Nephron progenitor cell (in vitro differentiated cells): ENCODE data around the gene SDR39U1.
"Not testable (repeated sequence)": the region's sequence is repeated elsewhere in the genome, so short reads cannot be mapped to it uniquely, and the experiment has no call there.

ENCODE experiments used
- DNase-seq: peaks from one replicate; pipeline ENCODE4 v3.0.0; 2021
- H3K27ac Mint-ChIP-seq: 2 replicates; pipeline ENCODE4 v1.8.0; 2021; ENCODE audit warnings: mild to moderate bottlenecking, moderate library complexity, mixed read lengths
- H3K27me3 Mint-ChIP-seq: 2 replicates; pipeline ENCODE4 v1.8.0; 2021; ENCODE audit warnings: mild to moderate bottlenecking, low read depth, mixed read lengths; ENCODE audit not compliant: poor library complexity
- H3K36me3 Mint-ChIP-seq: 2 replicates; pipeline ENCODE4 v1.8.0; 2021; ENCODE audit warnings: low read depth, mixed read lengths
- H3K4me1 Mint-ChIP-seq: 2 replicates; pipeline ENCODE4 v1.8.0; 2021; ENCODE audit warnings: mixed read lengths
- H3K4me3 Mint-ChIP-seq: 2 replicates; pipeline ENCODE4 v1.8.0; 2021; ENCODE audit warnings: mild to moderate bottlenecking, moderate library complexity, mixed read lengths
- H3K9me3 Mint-ChIP-seq: 2 replicates; pipeline ENCODE4 v1.8.0; 2021; ENCODE audit warnings: mild to moderate bottlenecking, moderate library complexity, mixed read lengths
- TF ChIP-seq, protein P1 (sequence below): fragments of 200-600 bp; sonication (generic); IDR thresholded peaks from 2 replicates; pipeline ENCODE4 v1.5.0; 2021; ENCODE audit warnings: antibody characterized with exemption

The SDR39U1 gene

DNA sequence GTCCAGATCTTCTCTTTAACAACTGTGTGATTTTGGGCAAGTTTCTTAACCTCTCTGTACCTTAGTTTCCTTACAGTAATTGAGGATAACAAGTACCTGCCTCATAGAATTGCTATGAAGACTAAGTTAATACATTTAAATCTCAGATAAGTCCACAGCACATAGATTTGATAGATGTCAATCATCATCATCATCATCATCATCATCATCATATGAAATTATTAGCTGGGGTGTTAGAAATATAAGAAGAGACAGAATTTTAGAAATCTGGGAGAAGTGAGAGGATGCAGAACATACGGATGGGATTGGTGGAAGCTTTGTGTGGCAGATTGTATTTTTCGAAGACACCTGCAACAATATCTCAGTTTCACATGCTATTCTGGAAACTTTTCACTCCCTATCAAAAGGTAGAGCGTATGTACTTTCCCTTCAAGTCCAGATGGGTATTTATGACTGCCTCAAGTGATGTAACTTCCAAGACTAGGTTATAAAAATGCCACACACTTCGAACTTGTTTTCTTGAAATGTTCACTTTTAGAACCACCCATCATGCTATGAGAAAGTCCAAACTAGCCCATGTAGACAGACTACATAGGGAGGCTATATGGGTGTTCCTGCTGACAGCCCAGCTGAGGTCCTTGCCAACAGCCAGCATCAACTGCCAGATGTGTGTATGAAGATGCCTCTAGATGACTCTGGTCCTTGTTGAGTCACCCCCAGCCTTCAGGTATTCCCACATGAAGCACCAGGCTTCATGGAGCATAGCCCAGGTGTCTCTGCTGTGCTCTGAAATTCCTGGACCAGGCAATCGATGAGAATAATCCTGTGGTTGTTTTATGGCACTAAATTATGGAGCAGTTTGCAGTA, 20.7 kb upstream of the SDR39U1 start:
- Mint-ChIP-seq H3K4me1 (no peaks in the 10 kb centered on the region), H3K9me3 (no peaks in the 10 kb centered on the region), H3K36me3 (peaks cover 23% of the 10 kb centered on the region), H3K27ac (no peak overlapping the region), H3K27me3 (peaks cover 5% of the 10 kb centered on the region), H3K4me3 (no peak overlapping the region)
- TF ChIP-seq, protein P1, sequence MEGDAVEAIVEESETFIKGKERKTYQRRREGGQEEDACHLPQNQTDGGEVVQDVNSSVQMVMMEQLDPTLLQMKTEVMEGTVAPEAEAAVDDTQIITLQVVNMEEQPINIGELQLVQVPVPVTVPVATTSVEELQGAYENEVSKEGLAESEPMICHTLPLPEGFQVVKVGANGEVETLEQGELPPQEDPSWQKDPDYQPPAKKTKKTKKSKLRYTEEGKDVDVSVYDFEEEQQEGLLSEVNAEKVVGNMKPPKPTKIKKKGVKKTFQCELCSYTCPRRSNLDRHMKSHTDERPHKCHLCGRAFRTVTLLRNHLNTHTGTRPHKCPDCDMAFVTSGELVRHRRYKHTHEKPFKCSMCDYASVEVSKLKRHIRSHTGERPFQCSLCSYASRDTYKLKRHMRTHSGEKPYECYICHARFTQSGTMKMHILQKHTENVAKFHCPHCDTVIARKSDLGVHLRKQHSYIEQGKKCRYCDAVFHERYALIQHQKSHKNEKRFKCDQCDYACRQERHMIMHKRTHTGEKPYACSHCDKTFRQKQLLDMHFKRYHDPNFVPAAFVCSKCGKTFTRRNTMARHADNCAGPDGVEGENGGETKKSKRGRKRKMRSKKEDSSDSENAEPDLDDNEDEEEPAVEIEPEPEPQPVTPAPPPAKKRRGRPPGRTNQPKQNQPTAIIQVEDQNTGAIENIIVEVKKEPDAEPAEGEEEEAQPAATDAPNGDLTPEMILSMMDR: no peak
- DNase-seq: no peak

DNA sequence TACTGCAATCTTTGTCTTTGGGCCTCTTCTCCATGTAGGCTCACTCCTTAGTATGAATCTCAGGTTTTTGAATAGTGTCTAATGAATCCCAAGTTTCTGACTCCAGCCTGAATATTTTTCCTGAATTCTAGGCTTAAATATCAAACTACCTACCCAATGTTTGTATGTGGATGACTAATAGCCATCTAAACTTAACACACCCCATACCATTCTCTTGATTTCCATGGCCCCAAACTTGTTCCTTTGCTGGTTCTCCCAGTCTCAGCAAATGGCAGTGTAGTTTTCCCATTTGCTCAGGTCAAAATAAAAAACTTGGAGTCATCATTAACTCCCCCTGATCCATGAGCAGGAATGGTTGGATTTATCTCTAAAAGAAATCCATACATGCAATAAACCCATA, 18.8 kb upstream of the SDR39U1 start:
- peaks cover 42% of the 10 kb centered on the region for H3K36me3 Mint-ChIP-seq
- TF ChIP-seq, protein P1: no peak
- no peak overlapping the region for H3K4me3 Mint-ChIP-seq
- no peaks in the 10 kb centered on the region for H3K4me1 Mint-ChIP-seq
- H3K9me3 Mint-ChIP-seq: peaks cover 3% of the 10 kb centered on the region
- no peak overlapping the region for H3K27ac Mint-ChIP-seq
- no peak for DNase-seq
- H3K27me3 Mint-ChIP-seq: peaks cover 5% of the 10 kb centered on the region

DNA sequence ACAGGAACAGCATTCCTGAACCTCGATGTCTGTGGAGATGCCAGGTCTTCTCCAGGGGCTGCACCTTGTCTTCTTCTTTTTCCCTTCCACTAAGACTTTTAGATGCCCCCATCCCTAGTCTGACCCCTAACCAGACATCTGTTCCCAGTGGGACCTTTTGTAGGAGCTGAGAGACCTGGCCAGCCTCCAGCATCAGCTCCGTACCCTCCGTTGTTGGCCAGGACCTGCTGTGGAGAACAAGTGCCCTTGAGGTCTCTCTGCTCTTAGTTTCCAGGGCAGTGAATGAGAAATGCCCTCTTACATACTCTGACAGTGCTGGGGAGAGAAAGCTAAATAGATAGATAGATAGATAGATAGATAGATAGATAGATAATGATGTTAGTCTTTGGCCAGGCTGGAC, 16.8 kb upstream of the SDR39U1 start:
- peaks cover 3% of the 10 kb centered on the region for H3K27me3 Mint-ChIP-seq
- H3K9me3 Mint-ChIP-seq: peaks cover 15% of the 10 kb centered on the region
- peaks cover 60% of the 10 kb centered on the region for H3K36me3 Mint-ChIP-seq
- TF ChIP-seq, protein P1: no peak
- H3K4me3 Mint-ChIP-seq: no peak overlapping the region
- no peaks in the 10 kb centered on the region for H3K4me1 Mint-ChIP-seq
- no peak overlapping the region for H3K27ac Mint-ChIP-seq
- no peak for DNase-seq

DNA sequence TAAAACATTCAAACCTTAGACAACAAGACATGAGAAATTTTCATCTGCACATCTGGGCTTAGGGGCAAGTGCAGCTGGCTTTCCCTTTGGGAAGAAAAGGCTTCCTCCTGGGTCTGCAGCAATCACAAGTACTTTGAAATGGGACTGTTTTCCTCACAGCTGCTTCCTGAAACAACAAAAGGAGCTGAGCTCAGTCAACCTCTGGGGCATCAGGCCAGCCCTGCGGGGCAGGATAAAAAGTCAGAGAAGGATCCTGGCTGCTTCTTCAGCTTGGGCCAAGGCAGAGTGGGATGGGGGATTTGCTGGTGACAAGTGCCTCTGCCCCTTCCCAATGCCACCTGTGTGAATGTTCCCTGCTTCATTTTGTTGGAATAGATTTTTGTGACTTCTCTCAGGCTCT, 16.2 kb upstream of the SDR39U1 start:
- TF ChIP-seq, protein P1: no peak
- Mint-ChIP-seq H3K9me3 (peaks cover 21% of the 10 kb centered on the region), H3K27me3 (peaks cover 3% of the 10 kb centered on the region), H3K27ac (no peak overlapping the region), H3K4me1 (no peaks in the 10 kb centered on the region), H3K36me3 (peaks cover 66% of the 10 kb centered on the region), H3K4me3 (no peak overlapping the region)
- DNase-seq: no peak

DNA sequence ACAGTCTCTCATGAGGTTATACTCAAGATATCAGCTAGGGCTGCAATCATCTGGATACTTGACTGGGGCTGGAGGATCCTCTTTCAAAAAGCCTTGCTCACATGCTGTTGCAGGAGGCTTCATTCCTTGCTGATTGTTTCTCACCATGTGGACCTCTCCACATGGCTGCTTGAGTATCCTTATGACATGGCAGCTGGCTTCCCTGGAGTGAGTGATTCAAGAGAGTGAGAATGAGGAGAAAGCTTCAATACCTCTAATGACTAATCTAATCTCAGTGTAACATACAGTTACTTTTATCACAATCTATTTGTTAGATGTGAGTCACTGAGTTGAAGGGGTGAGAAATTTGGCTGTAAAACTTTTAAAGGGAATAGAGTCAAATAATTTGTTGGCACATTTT, 14.4 kb upstream of the SDR39U1 start:
- Mint-ChIP-seq H3K27ac (no peak overlapping the region), H3K9me3 (peaks cover 39% of the 10 kb centered on the region), H3K36me3 (peaks cover 80% of the 10 kb centered on the region), H3K4me1 (no peaks in the 10 kb centered on the region), H3K4me3 (no peak overlapping the region), H3K27me3 (peaks cover 3% of the 10 kb centered on the region)
- TF ChIP-seq, protein P1: no peak
- DNase-seq: no peak

DNA sequence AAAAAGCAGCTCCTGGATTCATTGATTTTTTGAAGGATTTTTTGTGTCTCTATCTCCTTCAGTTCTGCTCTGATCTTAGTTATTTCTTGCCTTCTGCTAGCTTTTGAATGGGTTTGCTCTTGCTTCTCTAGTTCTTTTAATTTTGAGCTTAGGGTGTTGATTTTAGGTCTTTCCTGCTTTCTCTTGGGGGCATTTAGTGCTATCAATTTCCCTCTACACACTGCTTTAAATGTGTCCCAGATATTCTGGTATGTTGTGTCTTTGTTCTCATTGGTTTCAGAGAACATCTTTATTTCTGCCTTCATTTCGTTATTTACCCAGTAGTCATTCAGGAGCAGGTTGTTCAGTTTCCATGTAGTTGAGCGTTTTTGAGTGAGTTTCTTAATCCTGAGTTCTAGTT, 8.3 kb upstream of the SDR39U1 start:
- Mint-ChIP-seq H3K9me3 (peaks cover 49% of the 10 kb centered on the region), H3K36me3 (peaks cover 68% of the 10 kb centered on the region)
- not testable (repeated sequence) for H3K4me1 Mint-ChIP-seq, H3K27ac Mint-ChIP-seq, DNase-seq, H3K27me3 Mint-ChIP-seq, H3K4me3 Mint-ChIP-seq
